Testis (tissue), 3 donors: ENCODE results near the gene F9. TPM values are rescaled to one million over a fixed set of nuclear protein-coding genes. Genes with fewer than 3 reads are reported as not detected.

Experiments used
- DNase-seq: peaks from one replicate; pipeline ENCODE4 v3.0.0-alpha.2; 2019
- H3K27ac ChIP-seq, 2 donors: fragments of 200-600 bp; sonication (generic); one replicate each; pipeline ENCODE4 v1.5.1; 2019
- H3K27me3 ChIP-seq: fragments of 200-600 bp; sonication (generic); one replicate; pipeline ENCODE4 v1.5.1; 2019
- H3K36me3 ChIP-seq: fragments of 200-600 bp; sonication (generic); one replicate; pipeline ENCODE4 v1.5.1; 2017; ENCODE audit warnings: low read depth; ENCODE audit errors: missing control alignments
- H3K4me1 ChIP-seq: fragments of 200-600 bp; sonication (generic); one replicate; pipeline ENCODE4 v1.5.1; 2019
- H3K4me3 ChIP-seq, 2 donors: fragments of 200-600 bp; sonication (generic); one replicate each; pipeline ENCODE4 v1.5.1; 2017 to 2019
- H3K9me3 ChIP-seq: fragments of 200-600 bp; sonication (generic); one replicate; pipeline ENCODE4 v1.5.1; 2017
- POLR2A ChIP-seq: fragments of 450-650 bp; IDR thresholded peaks from one replicate; pipeline ENCODE4 v1.6.1; 2017; ENCODE audit warnings: antibody characterized with exemption, mild to moderate bottlenecking, moderate library complexity
- WGBS, 2 donors: methylation state at CpG; one replicate each; pipeline ENCODE4 v1.1.5; 2018; 5-methylcytosine and 5-hydroxymethylcytosine counted together
- intact Hi-C: fragments of 100-400 bp; cut with DNase I; formaldehyde crosslinking; loops from one replicate; pipeline ENCODE4 v1.15.1; 2023; ENCODE audit warnings: low total_unique reads
- polyA plus RNA-seq: library from polyadenylated mRNA; stranded (reverse); fragments of 350-450 nt; fragmentation: Illumina TruSeq; extraction: RNeasy Lipid Tissue Mini Kit (QIAGEN cat#74804); gene quantifications from one replicate; pipeline ENCODE4 v1.2.3, GENCODE V29; 2014; ENCODE audit warnings: low read depth, low replicate concordance; ENCODE audit not compliant: insufficient read depth
- total RNA-seq, 2 donors: library from RNA; depleted of rRNA; stranded (reverse); fragments of >200 nt; gene quantifications; one replicate each; pipeline ENCODE4 v1.2.3, GENCODE V29; 2016
- TF ChIP-seq, protein P1 (sequence below), 3 experiments: fragments of 450-650 bp in 2 of 3; fragments of 200-600 bp in 1 of 3; sonication (generic) in 1 of 3; IDR thresholded peaks; one replicate each; pipeline ENCODE4 v1.5.1; 2016 to 2019; ENCODE audit warnings: antibody characterized with exemption in 3 of 3, mild to moderate bottlenecking in 2 of 3, moderate library complexity in 1 of 3

F9 gene
- total and polyA plus RNA-seq, 3 donors from 2014 or later = 0.06 TPM; not detected in 2

DNA sequence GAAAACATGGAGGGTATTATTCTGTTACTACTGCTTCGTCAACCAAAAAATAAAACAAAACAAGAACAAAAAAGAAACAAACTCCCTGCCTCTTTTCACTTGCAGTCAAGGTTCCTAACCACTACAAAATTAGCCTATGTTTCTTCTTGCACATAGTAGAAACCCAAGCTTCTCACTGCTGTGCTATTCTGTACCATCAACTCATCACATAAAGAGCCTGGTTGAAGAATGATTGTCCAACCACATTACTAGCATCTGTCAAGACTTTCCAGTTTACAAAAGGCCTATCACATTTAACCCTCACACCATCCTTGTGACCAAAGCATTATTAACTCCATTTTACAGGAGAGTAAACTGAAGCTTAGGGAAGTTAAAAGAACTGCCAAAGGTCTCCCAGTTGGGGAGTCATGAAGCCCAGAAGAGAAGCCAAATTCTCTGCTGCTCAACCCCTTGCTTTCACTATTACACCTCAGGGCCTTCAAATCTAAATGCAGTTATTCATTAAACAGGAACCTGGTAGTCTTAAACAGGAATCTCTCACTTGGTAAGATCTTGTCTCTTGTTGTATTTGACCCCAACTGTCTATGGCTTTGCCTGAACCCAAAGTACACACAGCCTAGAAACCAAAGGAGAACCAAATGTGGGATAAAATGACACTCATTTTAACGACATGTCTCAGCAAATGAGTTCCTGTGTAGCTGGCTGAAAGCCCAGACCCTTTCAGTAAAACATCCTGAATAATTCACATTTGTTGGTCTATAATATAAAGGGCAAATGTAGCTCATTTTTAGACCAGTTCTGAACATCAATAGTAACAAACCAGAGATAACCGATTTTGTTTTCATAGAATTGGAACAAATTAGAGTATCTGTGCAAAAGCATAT lies 8.6 kb downstream of the F9 start:
- Histone ChIP-seq H3K4me3 (no peak overlapping the region), H3K4me1 (no peaks in the 10 kb centered on the region), H3K27ac (no peak overlapping the region), H3K9me3 (no peaks in the 10 kb centered on the region), H3K27me3 (no peaks in the 10 kb centered on the region), H3K36me3 (no peaks in the 10 kb centered on the region)
- intact Hi-C loops = no loop called here
- 46 to 71% methylated on average over 3 of the region's 3 CpGs for WGBS, 2 donors
- DNase-seq = no peak
- TF ChIP-seq, protein P1, sequence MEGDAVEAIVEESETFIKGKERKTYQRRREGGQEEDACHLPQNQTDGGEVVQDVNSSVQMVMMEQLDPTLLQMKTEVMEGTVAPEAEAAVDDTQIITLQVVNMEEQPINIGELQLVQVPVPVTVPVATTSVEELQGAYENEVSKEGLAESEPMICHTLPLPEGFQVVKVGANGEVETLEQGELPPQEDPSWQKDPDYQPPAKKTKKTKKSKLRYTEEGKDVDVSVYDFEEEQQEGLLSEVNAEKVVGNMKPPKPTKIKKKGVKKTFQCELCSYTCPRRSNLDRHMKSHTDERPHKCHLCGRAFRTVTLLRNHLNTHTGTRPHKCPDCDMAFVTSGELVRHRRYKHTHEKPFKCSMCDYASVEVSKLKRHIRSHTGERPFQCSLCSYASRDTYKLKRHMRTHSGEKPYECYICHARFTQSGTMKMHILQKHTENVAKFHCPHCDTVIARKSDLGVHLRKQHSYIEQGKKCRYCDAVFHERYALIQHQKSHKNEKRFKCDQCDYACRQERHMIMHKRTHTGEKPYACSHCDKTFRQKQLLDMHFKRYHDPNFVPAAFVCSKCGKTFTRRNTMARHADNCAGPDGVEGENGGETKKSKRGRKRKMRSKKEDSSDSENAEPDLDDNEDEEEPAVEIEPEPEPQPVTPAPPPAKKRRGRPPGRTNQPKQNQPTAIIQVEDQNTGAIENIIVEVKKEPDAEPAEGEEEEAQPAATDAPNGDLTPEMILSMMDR (IDR thresholded peaks at IDR 0.05) = no peak
- no peak for TF ChIP-seq POLR2A

DNA sequence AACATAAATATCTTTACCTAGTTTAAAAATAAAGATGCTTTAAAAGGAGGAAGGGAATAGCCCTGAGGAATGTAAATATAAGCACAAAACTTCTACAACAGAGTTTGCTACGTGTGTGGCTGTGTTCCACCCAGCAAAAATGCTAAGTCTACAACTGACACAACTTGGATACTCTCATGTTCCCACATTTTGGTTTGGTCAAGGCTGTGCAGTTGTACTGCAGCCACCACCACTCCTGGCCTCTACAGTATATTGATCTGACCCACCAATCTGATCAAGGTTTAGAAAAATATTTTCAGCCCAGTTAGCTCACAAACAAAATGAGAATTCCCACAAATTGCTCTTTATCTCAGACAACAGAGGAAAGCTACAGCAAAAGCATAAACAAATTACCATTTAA lies 12.1 kb downstream of the F9 start:
- no peak overlapping the region for H3K27ac ChIP-seq
- no peaks in the 10 kb centered on the region for H3K36me3 ChIP-seq
- WGBS, 2 donors = 85 to 100% methylated on average over 1 of the region's 1 CpG
- TF ChIP-seq POLR2A = no peak
- TF ChIP-seq, protein P1 (IDR thresholded peaks at IDR 0.05) = no peak
- no peaks in the 10 kb centered on the region for H3K4me1 ChIP-seq
- intact Hi-C loops = no loop called here
- no peak overlapping the region for H3K4me3 ChIP-seq
- H3K9me3 ChIP-seq = no peaks in the 10 kb centered on the region
- no peaks in the 10 kb centered on the region for H3K27me3 ChIP-seq
- DNase-seq = no peak

DNA sequence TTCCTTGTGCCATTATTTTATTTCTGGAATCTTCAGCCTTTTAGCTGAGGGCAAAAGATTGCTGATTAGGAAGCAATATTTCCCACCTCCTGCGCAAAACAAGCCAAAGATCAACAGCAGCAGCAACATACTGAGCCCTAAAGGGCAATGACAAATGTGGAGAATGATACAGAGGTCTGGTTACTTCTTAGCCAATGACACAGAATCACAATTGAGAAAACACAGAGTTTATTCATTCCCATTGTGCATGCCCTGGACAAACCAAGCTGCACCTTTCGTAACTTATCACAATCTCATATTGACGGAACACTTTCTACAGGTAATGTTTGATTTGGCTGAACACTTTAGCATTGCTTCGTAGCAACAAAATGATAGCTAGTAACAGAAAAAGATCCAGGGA lies 13.4 kb downstream of the F9 start:
- intact Hi-C loops = no loop called here
- TF ChIP-seq, protein P1 (IDR thresholded peaks at IDR 0.05) = no peak
- no peak for TF ChIP-seq POLR2A
- Histone ChIP-seq H3K4me1 (no peaks in the 10 kb centered on the region), H3K9me3 (no peaks in the 10 kb centered on the region), H3K27ac (no peak overlapping the region), H3K27me3 (no peaks in the 10 kb centered on the region), H3K4me3 (no peak overlapping the region), H3K36me3 (no peaks in the 10 kb centered on the region)
- no peak for DNase-seq
- 85 to 87% methylated on average over 4 of the region's 4 CpGs for WGBS, 2 donors

DNA sequence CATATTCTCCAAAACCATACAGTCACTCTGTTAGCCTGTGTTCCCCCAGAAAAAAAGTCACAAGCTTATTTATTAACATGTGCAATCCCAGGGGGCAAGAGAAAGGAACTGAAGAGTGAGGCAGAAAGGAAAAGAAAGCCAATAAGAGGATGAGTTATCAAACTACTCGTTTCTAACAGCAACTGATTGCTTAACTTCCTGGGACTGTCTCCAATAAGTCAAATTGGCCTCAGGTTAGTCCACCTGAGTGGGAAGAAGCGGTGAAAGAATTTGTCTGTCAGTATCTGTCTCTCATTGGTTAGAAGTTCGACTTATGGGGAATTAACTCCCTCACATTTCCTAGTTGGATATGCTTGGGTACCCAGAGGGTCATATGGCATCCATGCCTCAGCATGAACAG lies 14.1 kb downstream of the F9 start:
- Histone ChIP-seq H3K27ac (no peak overlapping the region), H3K4me1 (no peaks in the 10 kb centered on the region), H3K4me3 (no peak overlapping the region), H3K9me3 (no peaks in the 10 kb centered on the region), H3K36me3 (no peaks in the 10 kb centered on the region), H3K27me3 (no peaks in the 10 kb centered on the region)
- WGBS, 2 donors = 80 to 86% methylated on average over 2 to 3 of the region's 3 CpGs
- no peak for TF ChIP-seq POLR2A
- TF ChIP-seq, protein P1 (IDR thresholded peaks at IDR 0.05) = no peak
- DNase-seq = no peak
- intact Hi-C loops = no loop called here

DNA sequence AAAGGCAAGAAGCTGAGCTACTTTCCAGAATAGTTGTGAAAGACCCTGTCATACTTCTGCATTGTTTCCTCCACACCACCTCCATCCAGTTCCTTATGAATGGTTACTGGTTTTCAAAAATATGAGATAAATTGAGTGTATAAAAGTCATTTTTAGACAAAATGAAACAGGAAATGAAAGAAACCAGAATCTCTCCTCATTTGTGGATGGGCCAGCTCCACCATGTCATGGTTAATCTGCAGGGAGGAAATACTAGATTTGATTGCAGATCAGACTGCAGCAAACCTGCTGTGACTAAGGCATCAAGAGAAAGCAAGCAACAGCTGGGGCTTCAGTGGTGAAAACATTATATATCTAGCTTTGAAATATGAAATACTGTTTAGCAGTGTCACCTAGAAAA lies 23.8 kb downstream of the F9 start:
- intact Hi-C loops = no loop called here
- Histone ChIP-seq H3K27me3 (no peaks in the 10 kb centered on the region), H3K4me3 (no peak overlapping the region), H3K4me1 (no peaks in the 10 kb centered on the region), H3K36me3 (no peaks in the 10 kb centered on the region), H3K27ac (no peak overlapping the region), H3K9me3 (no peaks in the 10 kb centered on the region)
- no peak for DNase-seq
- TF ChIP-seq POLR2A = no peak
- TF ChIP-seq, protein P1 (IDR thresholded peaks at IDR 0.05) = no peak
